GM12892 (cell line): Measurements from ENCODE around the gene ABCA1.

ENCODE experiments used
- POLR2A ChIP-seq: IDR thresholded peaks from 2 replicates; pipeline ENCODE4 v1.6.1; 2011; ENCODE audit warnings: low read depth, low read length, control low read depth
- POLR2AphosphoS5 ChIP-seq: IDR thresholded peaks from 2 replicates; pipeline ENCODE4 v1.6.1; 2011; ENCODE audit warnings: low read depth, low read length, control low read depth

DNA sequence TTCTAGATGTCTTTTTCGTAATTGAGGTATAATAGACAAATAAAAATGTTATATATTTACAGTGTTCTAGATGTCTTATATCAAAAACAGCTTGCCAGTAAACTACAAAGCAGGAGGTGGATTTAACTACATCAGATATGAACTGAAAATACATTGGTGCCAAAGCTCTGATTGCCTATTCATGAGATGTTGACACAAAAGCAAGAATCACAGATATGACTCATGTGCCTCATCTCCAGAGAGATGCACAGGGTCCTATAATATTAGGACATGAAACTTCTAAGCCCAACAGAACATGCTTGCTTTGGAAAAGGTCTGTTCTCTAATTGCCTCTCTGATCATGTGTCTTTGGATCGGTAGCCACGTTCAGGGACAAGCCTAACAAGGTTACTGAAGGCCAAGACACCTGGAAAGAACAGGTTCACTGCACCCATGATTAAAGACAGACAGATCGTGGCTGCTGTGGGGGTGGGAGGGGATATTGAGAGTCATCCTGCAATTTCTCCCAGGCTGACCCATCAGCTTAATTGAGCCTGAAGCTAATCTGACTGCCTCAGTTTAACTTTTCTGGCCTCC, 16.8 kb downstream of the ABCA1 start:
- TF ChIP-seq POLR2AphosphoS5 (no peak), POLR2A (no peak)
